ENCODE data around the gene PRR33.

- no peak for TF ChIP-seq JUND (IDR thresholded peaks at IDR 0.05)
- no peak for TF ChIP-seq CTCF (IDR thresholded peaks at IDR 0.05; ENCODE audit: low read depth, low read length, missing input control)
- TF ChIP-seq HNF4G (IDR thresholded peaks at IDR 0.05): no peak
- TF ChIP-seq GABPA (IDR thresholded peaks at IDR 0.05 in 1 of 2, conservative IDR thresholded peaks at IDR 0.05 in 1 of 2): no peak
- TF ChIP-seq MAX (IDR thresholded peaks at IDR 0.05): no peak
- no peak for TF ChIP-seq RAD21 (IDR thresholded peaks at IDR 0.05)
- TF ChIP-seq TAF1 (conservative IDR thresholded peaks at IDR 0.05): no peak
- no peak for TF ChIP-seq YY1 (IDR thresholded peaks at IDR 0.05)
Measured at GRCh38 chr11:1873048-1873812, 18.5 kb downstream of the PRR33 start.
